GM19025 (cell line): ENCODE data around the gene TRPV5.
"Not testable (repeated sequence)": the region's sequence is repeated elsewhere in the genome, so short reads cannot be mapped to it uniquely, and the experiment has no call there.

ENCODE experiments used
- ATAC-seq: cut with Tn5 transposase; IDR thresholded peaks from one replicate; pipeline ENCODE4 v1.9.1; 2021; ENCODE audit warnings: mild to moderate bottlenecking, low read depth, moderate library complexity; ENCODE audit not compliant: unreplicated experiment

TRPV5 gene

GRCh38 chr7:142933624-142934023 lies at the start of gene TRPV5:
TSS of gene TRPV5 (minus strand) at chr7:142933746. CDS start at chr7:142933459, 287 bp downstream.
- no peak for ATAC-seq

DNA sequence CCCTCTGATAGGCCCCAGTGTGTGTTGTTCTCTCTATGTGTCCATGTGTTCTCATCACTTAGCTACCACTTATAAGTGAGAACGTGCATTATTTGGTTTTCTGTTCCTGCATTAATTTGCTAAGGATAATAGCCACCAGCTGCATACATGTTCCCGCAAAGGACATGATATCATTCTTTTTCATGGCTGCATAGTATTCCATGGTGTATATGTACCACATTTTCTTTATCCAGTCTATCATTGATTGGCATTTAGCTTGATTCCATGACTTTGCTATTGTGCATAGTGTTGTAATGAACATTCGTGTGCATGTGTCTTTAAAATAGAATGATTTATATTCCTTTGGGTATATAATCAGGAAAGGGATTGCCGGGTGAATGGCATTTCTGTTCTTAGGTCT lies 44.9 kb upstream of the TRPV5 start:
- ATAC-seq: not testable (repeated sequence)

- ATAC-seq: no peak
Measured at GRCh38 chr7:142974626-142975025, 41.1 kb upstream of the TRPV5 start.

GRCh38 chr7:142969183-142969582 lies 35.6 kb upstream of the TRPV5 start:
- ATAC-seq: no peak

- ATAC-seq: no peak
Measured at GRCh38 chr7:142968229-142968628, 34.7 kb upstream of the TRPV5 start.

DNA sequence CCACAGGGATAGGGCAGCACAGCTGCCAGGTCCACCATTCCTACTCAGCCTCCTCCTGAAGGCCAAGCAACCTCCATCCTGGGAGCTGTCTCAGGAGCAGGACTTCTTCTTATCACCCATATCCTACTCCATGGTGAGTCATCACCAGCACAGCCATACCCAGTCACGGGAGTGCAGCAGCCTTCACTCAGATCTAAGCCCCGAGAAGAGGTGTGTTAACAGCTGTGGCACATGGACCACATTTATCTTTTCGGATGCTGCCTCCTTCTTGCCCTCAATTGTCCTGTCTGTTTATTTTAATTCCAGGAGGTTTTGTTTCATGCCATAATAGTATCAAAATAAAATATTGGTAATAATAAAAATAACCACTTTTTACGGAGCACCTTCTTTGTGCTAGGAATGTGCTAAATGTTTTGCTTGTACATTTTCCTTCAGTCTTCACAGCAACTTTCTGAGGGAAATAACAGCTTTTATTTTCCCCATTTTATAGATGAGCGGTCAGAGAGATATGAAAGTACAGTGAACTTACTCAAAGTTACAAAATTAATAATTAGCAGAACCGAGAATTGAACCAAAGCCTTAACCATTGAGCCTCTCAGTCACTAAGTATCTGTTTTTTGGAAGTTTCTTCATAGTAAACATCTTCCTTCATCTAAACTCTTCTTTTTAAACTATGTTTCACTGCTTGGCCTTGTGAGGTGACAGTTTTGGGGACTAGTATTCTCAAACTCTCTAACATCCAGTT lies 31.1 kb upstream of the TRPV5 start:
- ATAC-seq: no peak

GRCh38 chr7:142963993-142964392 lies 30.4 kb upstream of the TRPV5 start:
- no peak for ATAC-seq

DNA sequence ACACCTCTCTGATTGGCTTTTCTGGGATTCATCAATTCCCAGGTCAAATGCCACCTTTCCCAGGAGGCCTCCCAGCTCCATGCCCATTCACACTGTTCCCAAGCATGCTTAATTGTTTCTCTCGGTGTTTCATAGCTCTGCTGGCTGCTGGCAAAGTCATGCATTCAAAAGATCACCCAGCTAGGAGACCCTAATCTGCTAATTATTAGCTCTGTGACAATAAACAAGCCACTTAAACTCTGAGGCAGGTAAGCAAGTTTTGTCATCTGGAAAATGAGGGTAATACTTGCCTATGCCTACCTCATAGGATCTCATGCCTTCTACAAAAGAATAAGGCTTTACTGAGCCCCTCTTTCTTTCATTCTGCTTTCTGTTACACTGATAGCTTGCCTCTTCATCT lies 29.4 kb upstream of the TRPV5 start:
- ATAC-seq: no peak

- no peak for ATAC-seq
Measured at GRCh38 chr7:142961973-142962926, 28.7 kb upstream of the TRPV5 start, which contains the start of gene KEL. TSS of gene KEL (minus strand) at chr7:142962363. CDS start at chr7:142962206, 157 bp downstream.

DNA sequence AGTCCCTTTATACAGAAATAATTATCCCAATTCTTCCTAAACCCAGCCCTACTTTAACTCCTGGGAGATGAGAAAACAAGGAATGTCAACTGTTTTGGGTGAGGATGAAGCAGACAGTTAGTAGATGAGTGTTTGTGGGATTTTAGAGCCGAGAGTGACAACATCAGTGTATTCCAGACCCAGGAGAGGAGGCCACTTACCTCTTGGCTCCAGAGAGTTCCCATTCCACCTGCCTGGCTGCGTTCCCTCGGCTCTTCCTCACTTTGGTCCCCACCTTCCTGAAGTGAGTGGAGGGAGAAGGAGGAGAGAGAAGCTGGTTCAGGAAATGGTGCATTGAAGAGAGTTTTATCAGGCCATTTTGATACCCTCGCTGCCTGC lies 28.0 kb upstream of the TRPV5 start:
- ATAC-seq: no peak

- no peak for ATAC-seq
Measured at GRCh38 chr7:142960955-142961512, 27.5 kb upstream of the TRPV5 start.

DNA sequence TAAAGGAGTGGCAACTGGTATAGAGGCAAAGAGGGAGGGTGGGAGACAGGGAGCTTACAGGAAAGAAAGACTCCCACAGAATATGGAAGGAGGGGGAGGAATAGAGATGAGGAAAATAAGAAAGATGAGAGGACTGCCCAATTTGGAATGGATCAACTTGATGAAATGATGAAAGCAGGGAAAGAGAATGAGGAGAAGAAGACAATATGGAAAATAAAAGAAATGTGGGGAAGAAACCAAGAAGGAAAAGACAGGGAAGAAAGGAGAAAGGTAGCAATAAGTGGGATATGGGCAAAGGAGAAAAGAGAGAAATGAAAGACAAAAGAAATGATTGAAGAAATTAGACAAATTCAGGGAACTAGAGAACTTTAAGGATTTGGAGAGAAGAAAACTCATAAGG lies 25.7 kb upstream of the TRPV5 start:
- ATAC-seq: no peak

DNA sequence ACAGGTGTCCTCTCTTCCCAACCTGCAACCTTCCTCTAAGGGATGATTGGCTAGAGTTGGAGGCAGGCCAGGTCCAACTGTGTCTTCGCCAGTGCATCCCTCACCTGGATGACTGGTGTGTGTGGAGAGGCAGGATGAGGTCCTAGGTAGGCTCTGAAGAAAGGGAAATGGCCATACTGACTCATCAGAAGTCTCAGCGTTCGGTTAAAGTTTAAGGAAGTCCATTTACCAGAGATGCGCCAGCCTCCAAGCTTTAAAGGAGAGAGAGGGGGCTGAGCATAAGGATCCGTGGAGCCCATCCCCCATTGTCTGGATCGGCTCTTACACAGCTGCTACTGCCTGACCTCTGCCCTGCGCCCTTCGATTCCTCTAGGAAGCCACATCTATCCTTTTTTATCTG lies 24.2 kb upstream of the TRPV5 start:
- ATAC-seq: no peak

GRCh38 chr7:142956951-142957623 lies 23.5 kb upstream of the TRPV5 start:
- no peak for ATAC-seq

DNA sequence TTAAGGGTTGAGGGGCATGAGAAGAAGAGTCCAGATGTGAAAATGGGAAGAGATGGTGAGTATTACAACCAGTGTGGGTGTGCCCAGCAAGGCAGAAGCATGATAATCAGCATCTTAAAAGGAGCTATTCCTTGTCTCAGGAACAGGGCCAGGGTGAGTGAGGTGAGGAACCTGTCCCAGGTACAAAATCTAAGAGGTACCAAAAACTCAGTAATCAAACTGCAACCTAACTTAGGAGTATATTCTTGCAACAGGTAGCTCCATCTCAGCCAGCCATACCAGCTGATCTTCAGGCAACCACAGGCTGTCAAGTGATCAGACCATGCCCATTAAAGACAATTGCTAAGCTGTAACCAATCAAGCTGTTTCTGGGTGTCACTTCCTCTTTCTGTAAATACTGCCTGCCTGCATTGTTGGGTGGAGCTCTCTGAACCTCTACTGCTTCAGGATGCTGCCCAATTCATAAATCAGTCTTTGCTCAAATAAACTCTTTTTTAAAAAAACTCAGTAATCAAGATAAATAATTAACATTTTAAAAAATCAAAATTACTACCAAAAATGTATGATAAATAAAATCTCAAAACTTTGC lies 21.2 kb upstream of the TRPV5 start:
- no peak for ATAC-seq

- no peak for ATAC-seq
Measured at GRCh38 chr7:142950235-142950634, 16.7 kb upstream of the TRPV5 start.

DNA sequence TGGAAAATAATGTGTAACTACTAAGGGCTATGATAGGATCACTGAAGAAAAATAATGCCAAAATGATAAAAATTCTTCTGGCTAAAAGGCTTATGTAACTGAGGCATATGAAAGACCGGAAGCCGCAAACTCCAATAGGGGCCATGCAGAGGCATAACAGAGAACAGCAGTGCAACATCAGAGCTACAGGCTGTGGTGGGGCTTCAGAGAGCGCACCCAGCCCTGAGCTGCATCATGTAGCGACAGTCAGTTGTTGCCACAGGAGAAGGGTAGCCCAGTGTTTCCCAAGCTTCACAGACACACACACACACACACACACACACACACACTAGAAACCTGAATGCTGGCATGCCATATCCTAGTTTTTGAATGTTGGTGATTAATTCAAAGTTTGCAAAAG lies 15.1 kb upstream of the TRPV5 start:
- no peak for ATAC-seq

- ATAC-seq: no peak
Measured at GRCh38 chr7:142945001-142945400, 11.5 kb upstream of the TRPV5 start.

DNA sequence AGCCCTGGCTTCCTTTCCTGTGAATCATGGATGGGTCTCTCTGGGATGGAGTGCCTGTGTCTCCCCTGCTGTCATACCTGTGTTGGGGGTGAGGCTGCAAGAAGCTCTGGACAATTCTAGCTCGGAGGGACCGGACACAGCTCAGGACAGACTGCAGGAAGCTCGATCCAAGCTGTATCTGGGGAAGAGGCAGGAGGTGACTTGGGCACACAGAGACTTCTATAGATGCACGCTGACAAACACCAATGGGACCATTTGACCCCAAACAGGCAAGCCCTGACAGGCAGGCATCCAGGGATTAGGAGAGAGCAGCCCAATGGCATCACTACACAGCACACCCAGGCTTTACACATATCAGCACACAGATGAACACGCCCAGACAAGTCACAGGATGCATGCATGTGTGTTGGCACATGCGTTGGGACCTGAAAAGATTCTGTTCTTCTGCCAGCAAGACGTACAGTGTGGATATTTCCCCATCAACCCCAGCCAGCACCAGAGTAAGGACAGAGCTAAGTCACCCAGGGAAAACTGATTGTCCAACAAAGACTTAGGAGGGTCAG lies 10.2 kb upstream of the TRPV5 start:
- no peak for ATAC-seq

- no peak for ATAC-seq
Measured at GRCh38 chr7:142942746-142943145, 9.2 kb upstream of the TRPV5 start.
